Kasumi-1 (cell line): ENCODE measurements around the gene VSTM2B.

Source experiments
- DNase-seq, 2 experiments: peaks; one replicate each; lab custom pipeline; 2025; lab: John Stamatoyannopoulos, UW

VSTM2B gene

DNA sequence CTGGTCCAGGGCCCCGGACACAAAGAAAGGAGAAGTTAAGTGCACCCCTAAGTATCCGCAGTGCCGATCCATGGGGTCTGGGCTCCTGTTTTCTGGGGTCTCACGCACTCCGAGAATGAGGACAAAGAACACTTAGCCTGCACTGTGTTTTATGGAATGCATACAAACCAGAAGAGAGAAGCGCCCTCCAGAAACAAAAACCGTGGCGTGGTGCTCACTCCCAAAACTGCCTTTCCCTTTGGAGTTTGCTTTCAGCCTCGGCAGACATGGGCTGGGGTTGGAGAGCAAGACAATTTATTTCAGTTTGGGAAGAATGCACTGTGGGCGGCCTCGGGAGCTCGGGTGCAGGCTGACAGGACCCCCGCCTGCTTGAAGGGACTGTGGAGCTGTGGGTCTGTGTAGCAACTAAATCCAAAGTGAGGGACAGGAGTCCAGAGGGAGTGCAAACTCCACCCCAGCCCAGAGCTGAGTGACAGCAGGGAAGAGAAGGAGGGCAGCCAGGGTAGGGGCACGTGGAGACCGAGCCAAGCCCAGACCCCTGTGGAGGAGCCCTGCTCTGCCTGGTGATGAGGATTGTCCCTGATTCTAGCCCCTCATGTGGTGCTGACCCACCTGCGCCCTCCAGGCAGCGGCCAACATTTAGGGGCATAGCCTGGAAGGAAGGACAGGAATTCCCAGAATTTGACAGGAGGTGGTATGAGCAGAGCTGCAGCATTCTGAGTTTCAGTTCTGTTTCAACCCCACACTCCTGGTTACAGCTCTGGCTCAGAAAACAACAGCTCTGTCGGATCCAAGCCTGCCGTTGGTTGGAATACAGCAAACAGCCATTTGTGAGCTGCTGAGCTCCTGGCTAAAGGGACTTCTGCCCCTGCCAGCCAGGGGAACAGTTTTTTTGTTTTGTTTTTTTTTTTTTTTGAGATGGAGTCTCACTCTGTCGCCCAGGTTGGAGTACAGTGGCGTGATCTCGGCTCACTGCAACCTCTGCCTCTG, 42.5 kb downstream of the VSTM2B start:
- no peak for DNase-seq

DNA sequence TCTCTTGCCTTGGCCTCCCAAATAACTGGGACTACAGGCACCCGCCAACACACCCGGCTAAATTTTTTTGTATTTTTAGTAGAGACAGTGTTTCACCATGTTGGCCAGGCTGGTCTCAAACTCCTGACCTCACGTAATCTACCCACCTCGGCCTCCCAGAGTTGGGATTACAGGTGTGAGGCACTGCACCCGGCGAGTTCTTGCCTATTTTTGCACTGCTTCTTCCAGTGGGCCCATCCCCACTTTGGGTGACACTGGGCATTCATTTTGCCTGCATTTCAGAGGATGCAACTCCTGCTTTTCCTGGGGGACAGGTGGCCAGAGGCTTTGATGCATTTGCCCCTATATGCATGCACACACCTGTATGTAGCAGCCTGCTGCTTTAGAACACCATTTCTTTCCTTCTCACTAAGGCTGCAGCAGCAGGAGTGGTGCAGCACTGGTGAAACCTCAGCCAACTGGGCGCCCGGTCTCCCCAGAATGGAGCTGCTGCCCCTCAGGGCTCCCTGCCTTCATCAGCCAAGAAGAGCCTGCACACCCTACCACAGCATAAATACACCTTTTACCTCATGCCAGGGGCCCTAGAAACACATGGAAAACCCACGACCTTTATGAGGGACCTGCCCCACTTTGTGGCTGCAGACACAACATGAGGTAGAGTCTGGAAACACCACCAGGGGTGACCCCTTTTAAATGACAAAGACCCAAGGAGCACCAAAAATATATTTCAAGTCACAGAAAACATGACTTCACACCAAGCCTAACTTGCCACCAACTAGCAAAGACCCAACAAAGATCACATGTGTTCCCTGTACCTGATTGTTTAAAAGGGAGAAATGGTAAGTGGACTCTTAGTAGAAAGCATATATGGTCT, 43.5 kb downstream of the VSTM2B start:
- DNase-seq = no peak

DNA sequence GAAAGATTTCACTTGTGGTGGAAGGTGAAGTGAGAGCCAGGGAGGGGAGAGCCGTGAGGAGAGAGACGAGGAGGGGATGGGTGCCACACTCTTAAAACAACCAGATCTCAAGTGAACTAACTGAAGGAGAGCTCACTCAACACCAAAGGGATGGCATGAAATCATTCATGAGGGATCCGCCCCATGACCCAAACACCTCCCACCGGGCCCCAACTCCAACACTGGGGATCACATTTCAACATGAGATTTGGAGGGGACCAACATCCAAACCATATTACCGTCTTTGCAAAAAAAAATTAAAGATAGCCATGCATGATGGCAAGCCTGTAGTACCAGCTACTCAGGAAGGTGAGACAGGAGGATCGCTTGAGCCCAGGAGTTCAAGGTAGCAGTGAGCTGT, 45.4 kb downstream of the VSTM2B start:
- no peak for DNase-seq

DNA sequence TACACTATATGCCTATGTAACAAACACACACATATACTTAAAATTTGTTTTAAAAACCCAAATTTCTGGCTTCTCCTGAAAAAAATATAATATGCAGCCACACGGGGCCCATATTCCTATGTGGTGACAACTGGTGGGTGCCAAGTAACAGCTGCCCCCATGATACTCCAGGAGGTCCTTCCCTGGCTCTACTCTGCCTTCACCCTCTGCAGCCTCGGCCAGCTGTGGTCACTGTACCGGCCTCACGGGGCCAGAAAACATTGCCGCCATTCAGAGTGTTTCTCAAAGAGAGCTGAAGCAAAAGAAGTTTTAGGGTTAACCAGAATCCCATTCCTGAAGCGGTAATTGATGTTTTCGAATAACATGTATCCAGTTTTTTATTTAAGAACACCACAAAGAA, 47.7 kb downstream of the VSTM2B start:
- DNase-seq = no peak

DNA sequence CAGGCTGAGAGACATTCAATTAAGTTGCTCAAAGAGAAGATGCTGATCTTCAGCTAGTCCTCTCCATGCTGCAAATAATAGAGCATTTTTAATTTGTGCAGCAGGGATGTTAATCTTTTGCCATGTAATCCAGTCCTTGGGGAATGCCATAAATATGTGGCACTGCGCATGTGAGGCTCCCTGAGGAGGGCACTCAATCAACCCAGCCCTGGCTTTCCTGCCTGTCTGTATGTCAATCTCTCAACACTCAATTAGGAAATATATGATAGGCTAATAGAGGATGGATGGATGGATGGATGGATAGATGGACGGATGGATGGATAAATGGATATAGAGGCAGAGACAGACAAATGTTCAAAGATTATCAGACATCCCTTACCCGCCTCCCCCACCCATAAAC, 48.7 kb downstream of the VSTM2B start:
- no peak for DNase-seq

DNA sequence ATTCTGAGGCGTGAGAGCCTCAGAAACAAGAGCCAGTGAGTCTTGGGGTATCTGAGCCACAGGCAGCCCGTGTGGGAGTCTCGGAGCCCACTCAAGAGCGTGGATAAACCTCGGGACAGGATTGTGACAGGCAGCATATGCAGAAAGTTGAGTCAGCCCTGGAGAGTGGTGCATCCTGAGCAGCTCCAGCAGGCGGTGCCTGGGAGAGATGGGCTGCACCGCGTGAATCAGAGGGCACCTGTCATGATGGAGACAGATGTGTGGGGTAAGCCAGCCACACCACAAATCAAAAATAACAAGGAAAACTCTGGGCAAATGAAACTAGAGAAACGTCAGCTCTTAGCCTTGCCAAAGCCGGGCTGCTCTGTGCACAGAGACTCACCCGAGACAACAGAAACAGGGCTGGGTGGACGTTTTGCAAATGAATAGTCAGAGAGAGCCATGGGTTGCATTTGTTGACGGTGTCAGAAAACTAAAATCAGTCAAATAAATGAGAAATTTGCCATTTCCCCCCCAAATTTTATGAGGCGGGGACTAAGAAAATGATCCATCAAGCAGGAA, 50.3 kb downstream of the VSTM2B start:
- no peak for DNase-seq

DNA sequence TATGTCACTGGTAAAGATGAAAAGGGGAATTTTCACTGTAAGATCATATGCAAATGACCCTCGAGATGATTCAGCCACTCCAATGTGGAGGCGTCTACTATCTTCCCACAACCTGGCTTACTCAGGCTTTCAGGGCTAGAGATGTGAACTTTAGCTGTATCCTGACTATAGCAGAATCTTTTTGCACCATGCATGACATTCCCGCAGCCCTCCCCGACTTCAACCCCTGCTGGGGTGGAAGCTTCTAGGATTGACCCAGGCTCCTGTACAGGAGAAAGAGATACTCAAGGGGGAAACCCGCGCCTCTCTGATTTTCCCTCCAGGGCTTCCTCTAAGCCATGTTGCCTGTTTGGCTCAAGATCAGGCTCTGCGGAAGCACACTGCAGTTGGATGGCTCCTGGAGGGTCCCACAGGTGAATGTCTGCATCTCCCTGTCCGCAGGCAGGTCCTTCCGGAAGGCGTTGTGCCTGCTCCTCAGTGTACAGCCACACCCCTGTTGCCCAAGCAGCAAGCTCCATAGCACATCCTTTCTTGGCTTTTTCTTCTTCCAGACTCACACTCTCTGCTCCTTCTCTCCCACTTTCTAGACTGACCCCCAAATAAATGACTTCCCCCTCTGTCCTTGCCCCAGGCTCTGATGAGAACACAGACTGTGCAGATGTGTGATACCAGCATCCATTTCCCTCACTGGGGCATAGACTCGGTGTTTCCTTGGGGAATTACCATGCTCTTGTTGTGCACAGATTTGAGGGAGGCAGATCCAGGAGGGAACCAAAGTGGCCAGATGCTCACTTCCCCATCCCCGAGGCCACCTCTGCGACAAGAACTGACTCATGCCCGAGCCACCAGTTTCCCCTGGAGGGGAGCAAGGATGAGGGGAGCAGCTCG, 51.2 kb downstream of the VSTM2B start:
- DNase-seq = no peak

DNA sequence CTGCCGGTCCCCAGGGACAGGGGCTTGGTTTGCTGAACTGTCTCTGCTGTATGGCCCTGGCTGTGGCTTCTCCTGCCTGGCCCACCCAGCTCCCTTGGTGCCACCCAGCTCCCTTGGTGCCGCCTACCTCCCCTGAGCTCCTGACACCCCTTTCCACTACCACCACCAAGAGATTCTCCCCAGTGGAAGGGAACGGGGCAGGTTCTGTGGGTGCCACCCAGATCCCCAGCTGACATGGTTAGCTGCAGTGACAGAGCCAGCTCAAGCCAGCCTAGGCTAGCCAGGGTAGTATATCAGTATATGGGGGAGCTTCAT, 51.8 kb downstream of the VSTM2B start:
- DNase-seq = no peak

DNA sequence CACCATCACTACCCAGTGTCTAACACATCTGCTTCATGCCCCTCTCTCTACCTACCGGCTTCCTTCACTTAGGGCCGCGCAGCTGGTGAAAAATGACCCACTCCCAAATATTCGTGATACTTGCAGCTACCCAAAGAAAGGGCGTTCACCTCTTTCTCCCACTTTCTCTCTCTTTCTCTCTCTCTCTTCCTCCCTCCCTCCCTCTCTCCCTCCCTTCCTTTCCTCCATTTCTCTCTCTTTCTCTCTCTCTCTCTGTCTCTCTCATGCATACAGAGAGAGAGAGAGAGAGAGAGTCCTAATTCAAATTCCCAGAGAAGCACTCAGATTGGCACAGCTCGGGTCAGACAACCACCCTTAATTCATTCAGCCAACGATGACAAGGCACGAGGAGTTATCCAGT, 52.6 kb downstream of the VSTM2B start:
- DNase-seq = no peak

DNA sequence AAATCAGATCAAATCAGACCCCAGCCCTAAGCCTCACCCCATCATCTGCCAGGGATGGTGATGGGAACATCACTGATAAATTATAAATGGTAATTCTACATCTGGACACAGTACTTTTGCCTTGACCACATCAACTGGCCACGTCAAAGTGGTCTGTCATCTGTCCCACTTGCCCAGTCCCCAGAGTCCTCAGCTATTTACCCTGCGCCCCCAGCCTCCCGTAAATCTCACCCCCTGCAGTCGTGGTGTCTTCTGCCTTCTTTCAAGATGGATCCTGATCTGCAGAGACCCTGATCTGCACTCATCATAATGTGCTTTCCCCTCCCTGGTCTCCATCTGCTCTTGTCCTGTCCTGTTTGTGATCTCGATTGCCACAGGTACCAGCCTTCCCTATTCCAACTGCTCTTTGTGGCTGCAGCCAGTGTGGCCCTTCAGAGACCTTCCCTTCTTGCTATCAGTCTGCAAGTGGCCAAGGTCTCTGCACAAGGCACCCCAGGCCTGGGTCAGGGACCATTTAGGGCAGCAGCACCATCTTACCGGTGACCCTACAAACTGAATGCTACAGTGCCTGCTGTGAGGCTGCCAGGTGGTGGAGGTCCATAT, 53.6 kb downstream of the VSTM2B start:
- DNase-seq = no peak

DNA sequence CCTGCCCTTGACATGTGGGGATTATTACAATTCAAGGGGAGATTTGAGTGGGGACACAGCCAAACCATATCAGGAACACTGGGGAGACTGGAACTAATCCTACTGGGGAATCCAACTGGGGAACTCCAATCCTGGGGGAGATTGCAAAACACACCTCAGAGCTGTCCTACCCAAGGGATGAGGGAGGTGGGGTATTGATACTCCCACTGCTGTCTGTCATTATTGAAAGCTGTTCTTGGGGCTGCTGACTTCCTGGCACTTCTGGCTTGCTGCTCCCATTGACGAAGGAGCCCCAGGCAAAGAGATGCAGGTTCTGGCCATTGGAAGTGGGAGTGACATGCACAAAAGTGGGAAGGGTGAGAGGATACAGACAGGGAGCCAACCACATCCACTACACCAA, 55.6 kb downstream of the VSTM2B start:
- no peak for DNase-seq

DNA sequence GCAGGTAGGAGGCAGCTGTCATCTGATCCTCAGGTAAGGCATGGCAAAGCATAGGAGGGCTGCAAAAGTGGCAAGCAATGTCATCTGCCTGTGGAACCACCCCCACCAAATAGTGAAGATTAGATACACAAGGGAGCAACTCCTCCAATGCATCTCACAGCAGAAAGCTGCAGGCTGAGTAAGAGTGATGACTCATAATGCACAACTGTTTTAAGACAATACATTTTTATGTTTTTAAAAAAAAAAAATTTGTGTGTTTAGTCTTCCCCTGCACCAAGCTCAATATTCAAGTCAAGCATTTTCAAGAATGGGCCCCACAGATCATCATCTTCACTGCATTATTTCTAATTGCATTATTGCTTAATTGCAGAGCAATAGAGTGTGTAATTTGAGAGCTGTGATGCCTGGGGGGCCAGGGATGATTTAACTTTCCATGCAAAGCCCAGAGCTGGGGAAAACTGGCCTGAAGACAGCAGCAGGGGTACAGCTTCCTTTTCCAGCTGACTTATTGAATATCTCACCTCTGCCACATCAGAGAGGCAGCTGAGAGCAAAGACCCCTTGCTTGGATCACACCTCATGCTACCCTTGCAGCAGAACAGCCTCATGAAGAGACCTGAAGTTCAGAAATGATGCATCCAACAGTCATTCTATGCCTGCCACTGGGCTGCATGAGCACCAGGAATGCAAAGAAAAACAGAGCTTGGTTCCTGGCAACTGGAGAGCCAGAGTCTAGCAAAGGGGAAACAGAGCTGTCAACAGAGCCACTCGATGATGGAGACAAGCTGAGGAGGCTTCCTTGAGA, 57.6 kb downstream of the VSTM2B start:
- no peak for DNase-seq

DNA sequence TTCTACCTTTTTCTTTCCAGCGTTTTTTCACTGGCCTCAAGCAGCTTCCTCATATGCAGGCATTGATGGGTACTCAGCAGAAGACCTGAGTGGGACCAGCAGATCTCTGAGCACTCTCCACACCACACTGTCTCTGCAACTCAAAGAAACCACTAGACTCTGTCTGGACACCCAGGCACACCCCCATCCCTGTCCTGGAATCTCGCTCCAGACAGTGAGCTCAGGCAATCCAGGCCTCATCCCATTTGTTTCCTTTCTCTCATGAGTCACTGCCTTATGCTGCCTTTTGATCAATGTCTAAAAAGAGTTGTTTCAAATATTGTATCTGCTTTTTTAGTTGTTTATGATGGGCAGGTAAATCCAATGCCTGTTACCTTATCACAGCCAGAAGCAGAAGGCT, 60.6 kb downstream of the VSTM2B start:
- no peak for DNase-seq

DNA sequence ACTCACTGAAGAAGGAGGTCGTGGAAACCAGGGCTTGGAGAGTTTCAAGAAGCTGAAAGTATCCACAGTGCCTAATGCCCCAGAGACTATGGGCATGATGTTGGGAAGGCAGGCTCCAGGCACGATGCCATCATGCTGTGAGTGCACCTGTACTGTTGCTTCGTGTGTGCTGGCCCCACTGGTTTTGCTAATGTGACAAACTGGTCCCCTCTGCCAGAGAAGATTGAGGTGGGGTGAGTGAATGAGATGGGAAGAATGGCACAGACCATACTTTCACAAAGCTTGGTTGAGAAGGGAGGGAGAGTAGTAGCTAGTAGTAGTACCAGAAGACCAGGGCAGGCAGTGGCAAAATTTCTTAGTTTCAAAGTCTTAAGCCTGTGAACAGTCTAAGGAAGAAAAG, 61.3 kb downstream of the VSTM2B start:
- no peak for DNase-seq

DNA sequence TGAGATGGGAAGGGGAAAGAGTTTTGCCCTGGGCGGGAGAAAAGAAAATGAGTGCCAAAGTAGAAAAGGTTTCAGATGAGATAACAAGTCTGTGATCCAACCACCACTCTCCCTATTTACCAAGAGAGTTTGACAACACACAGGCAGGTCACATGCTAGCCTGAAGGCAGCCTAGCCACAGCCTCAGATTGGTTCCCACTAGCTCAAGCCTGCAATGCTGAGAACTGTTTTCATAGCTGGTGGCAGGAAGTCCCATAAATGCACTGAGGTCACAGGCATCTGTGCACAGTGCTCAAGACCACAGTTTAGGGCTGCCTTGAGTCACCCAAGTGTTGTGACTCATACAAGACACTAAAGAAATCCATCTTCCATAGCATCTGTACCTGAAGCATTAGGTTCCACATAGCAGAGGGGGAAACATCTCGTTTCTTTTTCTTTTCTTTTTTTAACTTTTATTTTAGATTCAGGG, 61.8 kb downstream of the VSTM2B start:
- DNase-seq = no peak

DNA sequence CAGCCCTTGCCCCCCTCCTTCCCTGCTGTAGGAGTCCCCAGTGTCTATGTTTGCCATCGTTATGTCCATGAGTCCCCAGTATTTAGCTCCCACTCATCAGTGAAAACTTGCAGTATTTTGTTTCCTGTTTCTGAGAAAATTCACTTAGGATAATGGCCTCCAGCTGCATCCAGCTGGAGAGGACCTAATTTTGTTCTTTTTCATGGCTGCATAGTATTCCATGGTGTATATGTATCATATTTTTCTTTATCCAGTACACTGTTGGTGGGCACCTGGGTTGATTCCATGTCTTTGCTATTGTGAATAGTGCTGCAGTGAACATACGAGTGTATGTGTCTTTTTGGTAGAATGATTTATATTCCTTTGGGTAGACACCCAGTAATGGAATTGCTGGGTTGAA, 62.3 kb downstream of the VSTM2B start:
- DNase-seq = no peak

DNA sequence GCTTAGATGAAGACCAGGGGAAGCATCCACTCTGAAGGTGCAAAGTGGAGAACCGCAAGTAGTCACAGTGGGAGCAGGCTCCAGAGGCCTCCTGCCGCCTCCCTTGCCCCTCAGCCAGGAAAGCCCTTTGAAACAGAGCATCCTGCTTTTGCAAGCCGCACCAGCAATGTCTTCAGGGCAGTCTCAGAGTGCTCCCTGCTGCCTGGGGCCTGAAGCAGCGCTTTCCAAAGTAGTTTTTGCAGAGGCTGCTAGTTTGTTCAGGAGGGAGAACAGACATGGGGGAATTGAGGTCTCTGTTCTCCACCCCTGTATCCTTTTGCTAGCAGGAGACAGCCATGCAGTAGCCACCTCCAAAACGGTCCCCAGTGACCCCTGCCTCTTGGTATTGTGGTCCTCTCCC, 64.5 kb downstream of the VSTM2B start:
- no peak for DNase-seq

DNA sequence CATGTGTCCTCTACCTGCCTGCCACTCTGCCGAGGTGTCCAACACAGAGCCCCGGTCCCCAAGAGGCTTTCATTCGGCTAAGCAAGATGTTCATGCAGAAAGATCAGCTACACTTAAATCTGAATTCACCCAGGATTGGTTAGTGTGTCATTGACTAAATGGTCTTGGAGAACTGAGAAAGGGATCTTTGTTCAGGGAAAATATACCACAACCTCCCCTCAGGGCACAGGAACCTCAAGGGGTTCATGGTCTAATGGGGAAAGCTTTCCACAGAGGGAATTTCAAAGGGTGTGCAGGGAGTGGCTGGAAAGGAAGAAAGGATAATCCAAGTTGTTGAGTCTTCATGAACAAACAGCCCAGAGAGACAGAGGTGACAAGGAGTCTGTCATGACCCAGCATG, 65.9 kb downstream of the VSTM2B start:
- DNase-seq = no peak

DNA sequence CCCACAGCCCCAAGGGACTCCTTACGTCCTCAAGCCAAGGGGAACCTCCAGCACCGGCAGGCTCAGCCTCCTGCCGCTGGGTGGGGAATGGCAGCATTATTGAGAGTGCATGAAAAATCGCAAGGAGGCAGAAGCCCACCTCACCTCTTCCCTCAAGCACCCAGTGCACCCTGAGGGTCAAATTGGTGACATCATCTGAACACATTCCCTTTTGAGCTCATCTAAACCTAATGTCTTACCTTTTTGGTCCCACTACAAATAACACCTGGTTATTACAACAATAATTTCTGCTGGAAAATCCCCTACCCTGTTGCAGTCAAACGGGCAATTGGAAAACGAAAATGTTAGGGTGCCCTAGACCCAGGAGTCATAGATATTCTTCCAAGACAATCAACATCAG, 68.1 kb downstream of the VSTM2B start:
- DNase-seq = no peak

DNA sequence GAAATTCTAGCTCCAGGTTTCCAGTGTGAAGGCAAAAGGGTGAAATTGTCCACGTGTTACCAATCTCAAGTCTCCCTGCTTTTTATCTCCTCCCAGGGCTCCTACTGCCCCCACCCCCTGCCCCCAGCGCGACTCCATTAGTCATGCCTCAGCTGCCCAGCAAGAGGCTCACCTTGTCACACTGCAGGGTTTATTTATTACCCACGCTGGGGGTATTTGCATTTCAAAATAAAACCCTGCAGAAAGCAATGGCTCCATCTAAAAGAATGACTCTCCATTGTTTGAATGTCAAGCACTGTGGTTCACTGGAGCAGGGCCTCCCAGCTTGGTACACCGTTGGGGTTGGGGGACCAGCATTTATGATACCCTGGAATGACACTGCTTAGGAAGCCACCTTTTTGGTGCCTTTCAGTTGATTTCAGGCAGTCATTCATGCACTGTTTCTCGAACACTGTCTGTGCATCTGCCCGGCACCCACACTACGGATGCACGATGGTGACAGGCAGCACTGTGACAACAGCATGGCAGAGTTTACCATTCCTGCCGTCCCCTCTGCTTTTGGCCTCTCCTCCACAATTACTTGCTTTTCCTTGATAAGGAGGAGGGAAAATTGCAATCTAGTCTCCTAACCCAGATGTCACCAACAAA, 70.4 kb downstream of the VSTM2B start:
- no peak for DNase-seq
